HG02852 (cell line): Measurements from ENCODE around the gene BSN.

Source experiments
- ATAC-seq: cut with Tn5 transposase; IDR thresholded peaks from one replicate; pipeline ENCODE4 v1.9.1; 2021; ENCODE audit warnings: mild to moderate bottlenecking, moderate library complexity; ENCODE audit not compliant: unreplicated experiment

The BSN gene

GRCh38 chr3:49652218-49652902, 98.1 kb downstream of the BSN start:
- ATAC-seq: no peak

GRCh38 chr3:49652903-49653415, 98.7 kb downstream of the BSN start:
- ATAC-seq: no peak

GRCh38 chr3:49653621-49654020, 99.3 kb downstream of the BSN start:
- ATAC-seq: no peak

- no peak for ATAC-seq
Measured at GRCh38 chr3:49654176-49654825, 100.0 kb downstream of the BSN start.

GRCh38 chr3:49654955-49655556, 100.8 kb downstream of the BSN start:
- no peak for ATAC-seq

- ATAC-seq: no peak
Measured at GRCh38 chr3:49655731-49656285, 101.5 kb downstream of the BSN start.

GRCh38 chr3:49656541-49657112, 102.3 kb downstream of the BSN start:
- ATAC-seq: no peak

GRCh38 chr3:49657208-49657915, 103.1 kb downstream of the BSN start:
- ATAC-seq: no peak

- no peak for ATAC-seq
Measured at GRCh38 chr3:49658711-49659110, 104.4 kb downstream of the BSN start.

- ATAC-seq: no peak
Measured at GRCh38 chr3:49659756-49660155, 105.5 kb downstream of the BSN start.

- no peak for ATAC-seq
Measured at GRCh38 chr3:49661281-49661680, 107.0 kb downstream of the BSN start.

- ATAC-seq: no peak
Measured at GRCh38 chr3:49662021-49662420, 107.7 kb downstream of the BSN start.

GRCh38 chr3:49662720-49663413, 108.6 kb downstream of the BSN start:
- no peak for ATAC-seq

GRCh38 chr3:49663831-49664230, 109.6 kb downstream of the BSN start:
- no peak for ATAC-seq

- ATAC-seq: no peak
Measured at GRCh38 chr3:49664300-49664699, 110.0 kb downstream of the BSN start.

- no peak for ATAC-seq
Measured at GRCh38 chr3:49665822-49666519, 111.7 kb downstream of the BSN start.

- ATAC-seq: no peak
Measured at GRCh38 chr3:49666592-49666991, 112.3 kb downstream of the BSN start.

GRCh38 chr3:49667701-49668413, 113.6 kb downstream of the BSN start:
- ATAC-seq: no peak

- no peak for ATAC-seq
Measured at GRCh38 chr3:49668414-49668797, 114.1 kb downstream of the BSN start.
